Esophagus muscularis mucosa (tissue), 4 donors: ENCODE data around the gene LRR1. TPM values are rescaled to one million over a fixed set of nuclear protein-coding genes. Genes with fewer than 3 reads are reported as not detected.
A peak's percentile ranks its signal among the peaks of the same experiment; 100 is the strongest.

Source experiments
- DNase-seq: peaks from one replicate; pipeline ENCODE4 v3.0.0-alpha.2; 2017; ENCODE audit errors: extremely low spot score
- H3K27ac ChIP-seq, 4 donors: fragments of 200-600 bp; sonication (generic); replicated peaks in 1 of 4; 1 replicate in 3 of 4; 2 replicates in 1 of 4; pipeline ENCODE4 v1.5.1; 2016 to 2019; ENCODE audit warnings: mild to moderate bottlenecking in 1 of 4
- H3K27me3 ChIP-seq, 4 donors: fragments of 200-600 bp; sonication (generic); one replicate each; pipeline versions ENCODE4 v1.5.1 to v1.6.0; 2016 to 2019
- H3K36me3 ChIP-seq, 4 donors: fragments of 200-600 bp; sonication (generic); one replicate each; pipeline ENCODE4 v1.5.1; 2016 to 2019
- H3K4me1 ChIP-seq, 4 donors: fragments of 200-600 bp; sonication (generic); one replicate each; pipeline ENCODE4 v1.5.1; 2016 to 2019
- H3K4me3 ChIP-seq, 4 donors: fragments of 200-600 bp; sonication (generic); 1 replicate in 2 of 4; 2 replicates in 2 of 4; pipeline ENCODE4 v1.5.1; 2016 to 2019; ENCODE audit warnings: mild to moderate bottlenecking in 4 of 4, moderate library complexity in 1 of 4
- H3K9me3 ChIP-seq, 4 donors: fragments of 200-600 bp; sonication (generic); 1 replicate in 3 of 4; 2 replicates in 1 of 4; pipeline ENCODE4 v1.5.1; 2016 to 2019
- CTCF ChIP-seq, 3 experiments: fragments of 200-600 bp in 2 of 3; fragments of 450-650 bp in 1 of 3; sonication (generic) in 2 of 3; IDR thresholded peaks; one replicate each; pipeline ENCODE4 v1.5.1; 2017 to 2019; ENCODE audit warnings: antibody characterized with exemption in 3 of 3, mild to moderate bottlenecking in 2 of 3, moderate library complexity in 1 of 3
- EP300 ChIP-seq: sonication (generic); formaldehyde crosslinking; IDR thresholded peaks from one replicate; pipeline ENCODE4 v1.6.1; 2017; ENCODE audit warnings: antibody characterized with exemption
- POLR2A ChIP-seq: fragments of 450-650 bp; IDR thresholded peaks from one replicate; pipeline ENCODE4 v1.6.1; 2017; ENCODE audit warnings: antibody characterized with exemption, moderate library complexity, mild to moderate bottlenecking, low read depth
- POLR2AphosphoS5 ChIP-seq, 2 donors: sonication (generic); formaldehyde crosslinking; IDR thresholded peaks; one replicate each; pipeline ENCODE4 v1.6.1; 2017; ENCODE audit warnings: antibody characterized with exemption in 2 of 2
- WGBS: methylation state at CpG from one replicate; pipeline ENCODE4 v1.1.5; 2018; 5-methylcytosine and 5-hydroxymethylcytosine counted together
- intact Hi-C: fragments of 100-400 bp; cut with DNase I; formaldehyde crosslinking; loops from one replicate; pipeline ENCODE4 v1.15.1; 2023
- total RNA-seq, 4 donors: library from RNA; depleted of rRNA; stranded (reverse); fragments of >200 nt; gene quantifications; one replicate each; pipeline versions ENCODE4 v1.1.0 to v1.2.1, GENCODE V29; 2016

LRR1 gene
- total RNA-seq, 4 donors from 2014 or later: 8.6 to 17.8 (median 10.3) TPM

DNA sequence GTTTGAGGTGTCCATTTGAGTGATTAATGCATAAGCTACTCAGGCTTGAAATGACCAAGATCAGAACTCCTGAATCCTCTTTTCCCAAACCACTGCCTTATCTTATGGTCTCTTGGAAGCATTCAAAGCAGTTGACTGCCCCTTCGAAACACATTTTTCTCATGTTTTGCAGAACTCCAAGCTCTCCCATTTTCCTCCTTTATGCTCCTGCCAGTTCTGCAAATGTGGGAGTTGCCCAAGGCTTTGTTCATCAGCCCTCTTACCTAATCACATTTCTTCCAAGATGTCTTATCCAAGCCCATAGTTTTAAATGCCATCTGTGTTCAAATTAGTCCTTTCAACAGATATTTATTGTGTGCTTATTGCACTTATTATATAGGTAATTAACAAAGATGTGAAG lies 38.1 kb downstream of the LRR1 start:
- intact Hi-C loops: loop anchor here (5.0 to 10.0 kb wide), 3 partner anchors 55 to 478 kb away; partner anchors contain the start of genes KLHDC1, KLHDC2 and VCPKMT
- 95% methylated on average over 1 of the region's 1 CpG for WGBS
- H3K4me3 ChIP-seq: no peak overlapping the region
- H3K36me3 ChIP-seq: peaks cover 0 to 13% (median 2%) of the 10 kb centered on the region in 4 donors
- H3K27me3 ChIP-seq: no peaks in the 10 kb centered on the region
- H3K9me3 ChIP-seq: no peaks in the 10 kb centered on the region
- TF ChIP-seq POLR2AphosphoS5 (IDR thresholded peaks at IDR 0.05) (no peak), EP300 (no peak), POLR2A (no peak), CTCF (IDR thresholded peaks at IDR 0.05) (no peak)
- no peak overlapping the region for H3K27ac ChIP-seq
- H3K4me1 ChIP-seq: peaks cover 30 to 66% (median 35%) of the 10 kb centered on the region in 4 donors
- DNase-seq: no peak

DNA sequence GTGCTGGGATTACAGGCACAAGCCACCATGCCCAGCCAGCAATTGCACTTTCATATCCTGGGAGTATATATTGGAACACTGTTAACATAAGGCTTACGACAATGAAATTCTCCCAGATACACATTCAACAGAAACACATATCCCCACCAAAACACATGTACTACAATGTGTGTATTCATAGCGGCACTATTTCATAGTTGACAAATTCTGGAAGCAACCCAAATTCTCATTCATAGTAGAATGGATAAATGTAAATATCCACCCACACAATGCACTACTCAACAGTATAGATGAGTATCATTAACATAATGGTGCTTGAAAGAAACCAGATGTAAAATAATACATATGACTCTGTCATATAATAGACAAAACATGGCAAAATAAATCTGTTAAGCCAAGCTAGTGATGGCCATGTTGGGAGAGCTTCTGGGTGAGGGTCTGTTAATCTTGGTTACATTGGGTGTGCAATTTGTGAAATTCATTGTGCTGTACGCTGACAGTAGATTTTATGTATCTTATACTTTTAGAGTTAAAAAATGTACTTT lies 38.9 kb downstream of the LRR1 start:
- Histone ChIP-seq H3K36me3 (peaks cover 0 to 13% (median 2%) of the 10 kb centered on the region in 4 donors), H3K27ac (no peak overlapping the region), H3K27me3 (no peaks in the 10 kb centered on the region), H3K9me3 (no peaks in the 10 kb centered on the region), H3K4me3 (no peak overlapping the region), H3K4me1 (peaks cover 24 to 66% (median 35%) of the 10 kb centered on the region in 4 donors)
- no peak for DNase-seq
- 87% methylated on average over 3 of the region's 3 CpGs for WGBS
- TF ChIP-seq EP300 (no peak), POLR2A (no peak), CTCF (IDR thresholded peaks at IDR 0.05) (no peak), POLR2AphosphoS5 (IDR thresholded peaks at IDR 0.05) (no peak)
- intact Hi-C loops: loop anchor here (5.0 to 10.0 kb wide), 3 partner anchors 55 to 477 kb away; partner anchors contain the start of genes KLHDC1, KLHDC2 and VCPKMT

DNA sequence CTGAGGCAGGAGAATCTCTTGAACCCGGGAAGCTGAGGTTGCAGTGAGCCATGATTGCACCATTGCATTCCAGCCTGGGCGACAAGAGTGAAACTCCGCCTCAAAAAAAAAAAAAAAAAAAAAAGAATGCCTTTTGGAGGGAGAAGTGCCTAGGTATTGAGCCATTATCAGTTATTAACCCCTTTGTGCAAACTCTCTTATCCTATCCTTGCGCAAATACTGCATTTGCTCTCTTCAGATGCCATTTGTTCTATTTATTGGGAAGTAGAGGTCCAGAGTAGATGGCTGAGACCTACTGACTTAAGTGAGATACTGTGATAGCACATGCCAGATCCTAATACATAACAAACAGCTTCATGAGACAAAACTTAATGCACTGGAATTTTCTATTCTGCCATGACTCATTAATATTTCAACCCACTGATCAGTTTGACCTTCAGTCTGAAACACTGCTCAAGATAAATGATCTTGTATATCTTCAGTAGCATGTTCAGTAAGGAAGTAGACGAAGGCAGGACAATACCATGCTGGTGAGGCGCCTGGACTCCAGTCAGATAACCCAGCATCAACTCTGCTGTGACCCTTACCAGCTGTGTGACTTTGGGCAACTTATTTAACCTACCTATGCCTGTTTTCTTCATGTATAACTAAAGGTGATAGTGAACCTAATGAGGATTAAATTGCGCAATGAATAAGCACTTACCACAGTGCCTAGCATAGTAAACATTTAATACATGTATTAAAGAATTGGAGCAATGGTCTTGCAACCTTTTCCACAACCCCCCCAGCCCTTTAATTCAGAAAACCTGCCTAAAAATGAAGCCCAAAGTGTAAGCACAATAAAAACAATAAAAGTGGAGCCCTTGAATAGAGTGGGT lies 42.0 kb downstream of the LRR1 start:
- no peaks in the 10 kb centered on the region for H3K27me3 ChIP-seq
- peaks cover 0 to 13% (median 2%) of the 10 kb centered on the region in 4 donors for H3K36me3 ChIP-seq
- no peak for DNase-seq
- peaks cover 14 to 48% (median 34%) of the 10 kb centered on the region in 4 donors for H3K4me1 ChIP-seq
- H3K27ac ChIP-seq: no peak overlapping the region
- H3K4me3 ChIP-seq: no peak overlapping the region
- 94% methylated on average over 7 of the region's 7 CpGs for WGBS
- no peaks in the 10 kb centered on the region for H3K9me3 ChIP-seq
- intact Hi-C loops: no loop called here
- TF ChIP-seq POLR2AphosphoS5 (IDR thresholded peaks at IDR 0.05): no peak

DNA sequence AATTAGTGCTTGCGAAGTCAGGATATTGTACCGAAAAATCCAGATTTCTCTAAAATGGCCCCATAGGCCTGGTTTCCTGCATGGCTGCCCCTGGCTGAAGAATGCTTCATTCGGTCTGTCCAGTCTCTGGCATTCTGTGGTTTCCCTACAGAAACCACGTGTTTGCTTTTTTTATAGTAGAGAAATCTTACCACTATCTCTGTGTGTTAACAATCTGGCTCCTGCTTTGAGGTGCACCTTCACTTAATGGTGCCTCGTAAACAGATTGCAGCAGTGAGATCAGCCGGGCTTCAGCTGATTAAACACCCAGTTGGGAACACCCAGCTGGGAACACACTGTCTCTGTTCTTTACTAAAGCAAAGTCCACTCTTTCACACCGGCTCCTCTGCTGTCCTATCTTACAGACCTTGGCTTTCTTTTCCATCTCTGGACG lies 43.0 kb downstream of the LRR1 start:
- no peaks in the 10 kb centered on the region for H3K27me3 ChIP-seq
- H3K36me3 ChIP-seq: peaks cover 0 to 10% (median 0%) of the 10 kb centered on the region in 4 donors
- no peak overlapping the region for H3K4me3 ChIP-seq
- no peak for DNase-seq
- TF ChIP-seq EP300 (no peak), POLR2AphosphoS5 (IDR thresholded peaks at IDR 0.05) (no peak), POLR2A (no peak)
- H3K9me3 ChIP-seq: no peaks in the 10 kb centered on the region
- intact Hi-C loops: no loop called here
- peaks cover 7 to 39% (median 24%) of the 10 kb centered on the region in 4 donors for H3K4me1 ChIP-seq
- H3K27ac ChIP-seq: no peak overlapping the region
- 78% methylated on average over 8 of the region's 8 CpGs for WGBS

- peak overlapping the region in 1 of 4 donors; percentile 6 for H3K27ac ChIP-seq
- intact Hi-C loops: no loop called here
- H3K27me3 ChIP-seq: no peaks in the 10 kb centered on the region
- no peak for DNase-seq
- TF ChIP-seq EP300 (no peak), CTCF (IDR thresholded peaks at IDR 0.05) (no peak), POLR2AphosphoS5 (IDR thresholded peaks at IDR 0.05) (no peak), POLR2A (no peak)
- H3K4me3 ChIP-seq: no peak overlapping the region
- H3K36me3 ChIP-seq: peaks cover 0 to 7% (median 0%) of the 10 kb centered on the region in 4 donors
- peaks cover 2 to 35% (median 20%) of the 10 kb centered on the region in 4 donors for H3K4me1 ChIP-seq
- no peaks in the 10 kb centered on the region for H3K9me3 ChIP-seq
These were observed 43.4 kb downstream of the LRR1 start for GRCh38 chr14:49642163-49642562.
